Endodermal cell (in vitro differentiated cells): ENCODE results near the gene AP3S1. TPM values are rescaled to one million over a fixed set of nuclear protein-coding genes. Genes with fewer than 3 reads are reported as not detected.

Source experiments
- DNase-seq: peaks from one replicate; pipeline ENCODE4 v3.0.0-alpha.2; 2017
- H3K27ac ChIP-seq: 2 replicates; pipeline ENCODE4 v1.5.1; 2013; ENCODE audit warnings: mild to moderate bottlenecking, low read depth, low read length, moderate library complexity
- H3K27me3 ChIP-seq: 2 replicates; pipeline ENCODE4 v1.6.1; 2013; ENCODE audit warnings: mild to moderate bottlenecking, low read length, moderate library complexity; ENCODE audit not compliant: insufficient read depth, control insufficient read depth, poor library complexity, severe bottlenecking
- H3K36me3 ChIP-seq: 2 replicates; pipeline ENCODE4 v1.7.0; 2013; ENCODE audit warnings: mild to moderate bottlenecking, low read length, moderate library complexity; ENCODE audit not compliant: control insufficient read depth, insufficient read depth
- H3K4me1 ChIP-seq: one replicate; pipeline ENCODE4 v1.7.0; 2013; ENCODE audit warnings: low read length; ENCODE audit not compliant: control insufficient read depth, insufficient read depth
- H3K4me3 ChIP-seq: 2 replicates; pipeline ENCODE4 v1.5.1; 2013; ENCODE audit warnings: mild to moderate bottlenecking, low read length, moderate library complexity
- H3K9ac ChIP-seq: 2 replicates; pipeline ENCODE4 v1.6.1; 2013; ENCODE audit warnings: mild to moderate bottlenecking, low read length, moderate library complexity; ENCODE audit not compliant: poor library complexity, severe bottlenecking; ENCODE audit errors: extremely low read depth
- H3K9me3 ChIP-seq: 2 replicates; pipeline ENCODE4 v1.6.1; 2013; ENCODE audit warnings: mild to moderate bottlenecking, low read length, moderate library complexity; ENCODE audit not compliant: control insufficient read depth
- H3K27ac Mint-ChIP-seq: 2 replicates; pipeline ENCODE4 v1.8.0; 2020; ENCODE audit warnings: mixed read lengths
- H3K27me3 Mint-ChIP-seq: 2 replicates; pipeline ENCODE4 v1.8.0; 2021; ENCODE audit warnings: mild to moderate bottlenecking, mixed read lengths; ENCODE audit not compliant: insufficient read depth
- H3K36me3 Mint-ChIP-seq: 2 replicates; pipeline ENCODE4 v1.8.0; 2020; ENCODE audit warnings: low read depth, mixed read lengths
- H3K4me1 Mint-ChIP-seq: 2 replicates; pipeline ENCODE4 v1.8.0; 2020; ENCODE audit warnings: mixed read lengths
- H3K4me3 Mint-ChIP-seq: 2 replicates; pipeline ENCODE4 v1.8.0; 2020; ENCODE audit warnings: mild to moderate bottlenecking, moderate library complexity, mixed read lengths
- H3K9me3 Mint-ChIP-seq: 2 replicates; pipeline ENCODE4 v1.8.0; 2020; ENCODE audit warnings: mild to moderate bottlenecking, mixed read lengths
- CTCF ChIP-seq: fragments of 200-600 bp; sonication (generic); conservative IDR thresholded peaks from 2 replicates; pipeline ENCODE4 v1.5.0; 2021; ENCODE audit warnings: antibody characterized with exemption, mild to moderate bottlenecking
- WGBS, 2 experiments: methylation state at CpG; one replicate each; pipeline versions ENCODE4 v1.1.5 to v1.1.7; 2013; ENCODE audit warnings: missing lambda C conversion rate in 2 of 2, mixed read lengths in 1 of 2; ENCODE audit not compliant: insufficient coverage in 1 of 2, insufficient read length in 1 of 2; 5-methylcytosine and 5-hydroxymethylcytosine counted together
- total RNA-seq, 2 donors: library from RNA; stranded (reverse); fragmentation: NEBNext Ultra II Directional in 1 of 2; extraction: Animal tissue kit (Norgen Biotek cat#: 25700) in 1 of 2; gene quantifications; 2 replicates in 1 of 2; 3 replicates in 1 of 2; pipeline ENCODE4 v1.2.1, GENCODE V29; 2021

Gene AP3S1
- total RNA-seq, 2 donors from 2014 or later = 51.2 to 75.0 TPM

GRCh38 chr5:115812372-115812771 is 29.4 kb upstream of the AP3S1 start:
- Mint-ChIP-seq H3K27ac (no peak overlapping the region), H3K4me1 (peaks cover 7% of the 10 kb centered on the region)
- no peak overlapping the region for H3K27ac ChIP-seq

DNA sequence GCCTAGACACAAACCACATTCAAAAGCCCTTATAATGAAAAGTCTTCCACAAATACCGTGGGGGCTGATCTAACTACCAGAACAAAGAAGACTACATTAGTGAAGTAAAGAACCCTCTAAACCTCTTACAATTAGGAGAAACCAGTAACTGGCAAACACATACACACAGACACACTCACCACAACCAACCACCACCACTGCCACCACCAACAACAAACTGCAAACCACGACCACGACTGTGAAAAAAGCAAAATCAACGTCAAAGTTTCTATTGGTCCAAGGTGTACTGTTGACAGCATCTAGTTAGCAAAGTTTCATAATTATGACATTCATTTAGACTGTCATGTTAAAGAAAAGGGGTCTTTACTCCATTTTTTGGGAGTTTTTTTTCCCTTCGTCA is 28.0 kb upstream of the AP3S1 start:
- 89% methylated on average over 5 of the region's 5 CpGs; no CpG with 5 or more reads in 1 of the 2 experiments for WGBS, 2 experiments
- no peak overlapping the region for H3K4me3 ChIP-seq
- H3K36me3 ChIP-seq = no peaks in the 10 kb centered on the region
- Mint-ChIP-seq H3K9me3 (no peaks in the 10 kb centered on the region), H3K36me3 (no peaks in the 10 kb centered on the region), H3K4me3 (no peak overlapping the region), H3K27ac (no peak overlapping the region), H3K4me1 (peaks cover 7% of the 10 kb centered on the region), H3K27me3 (peaks cover 33% of the 10 kb centered on the region)
- no peak for DNase-seq
- no peak for TF ChIP-seq CTCF
- H3K9ac ChIP-seq = no peak overlapping the region
- no peaks in the 10 kb centered on the region for H3K9me3 ChIP-seq
- peaks cover 47% of the 10 kb centered on the region for H3K27me3 ChIP-seq
- H3K27ac ChIP-seq = no peak overlapping the region
- H3K4me1 ChIP-seq = no peaks in the 10 kb centered on the region

More at GRCh38 chr5:115812372-115812771, 29.4 kb upstream of the AP3S1 start:
- Histone ChIP-seq H3K27me3 (peaks cover 43% of the 10 kb centered on the region), H3K9ac (no peak overlapping the region), H3K36me3 (no peaks in the 10 kb centered on the region), H3K4me1 (no peaks in the 10 kb centered on the region), H3K9me3 (no peaks in the 10 kb centered on the region), H3K4me3 (no peak overlapping the region)
- no peak for DNase-seq
- Mint-ChIP-seq H3K27me3 (peaks cover 29% of the 10 kb centered on the region), H3K36me3 (peaks cover 9% of the 10 kb centered on the region), H3K9me3 (no peaks in the 10 kb centered on the region), H3K4me3 (no peak overlapping the region)
- 90% methylated on average over 1 of the region's 1 CpG; no CpG with 5 or more reads in 1 of the 2 experiments for WGBS, 2 experiments
- no peak for TF ChIP-seq CTCF

DNA sequence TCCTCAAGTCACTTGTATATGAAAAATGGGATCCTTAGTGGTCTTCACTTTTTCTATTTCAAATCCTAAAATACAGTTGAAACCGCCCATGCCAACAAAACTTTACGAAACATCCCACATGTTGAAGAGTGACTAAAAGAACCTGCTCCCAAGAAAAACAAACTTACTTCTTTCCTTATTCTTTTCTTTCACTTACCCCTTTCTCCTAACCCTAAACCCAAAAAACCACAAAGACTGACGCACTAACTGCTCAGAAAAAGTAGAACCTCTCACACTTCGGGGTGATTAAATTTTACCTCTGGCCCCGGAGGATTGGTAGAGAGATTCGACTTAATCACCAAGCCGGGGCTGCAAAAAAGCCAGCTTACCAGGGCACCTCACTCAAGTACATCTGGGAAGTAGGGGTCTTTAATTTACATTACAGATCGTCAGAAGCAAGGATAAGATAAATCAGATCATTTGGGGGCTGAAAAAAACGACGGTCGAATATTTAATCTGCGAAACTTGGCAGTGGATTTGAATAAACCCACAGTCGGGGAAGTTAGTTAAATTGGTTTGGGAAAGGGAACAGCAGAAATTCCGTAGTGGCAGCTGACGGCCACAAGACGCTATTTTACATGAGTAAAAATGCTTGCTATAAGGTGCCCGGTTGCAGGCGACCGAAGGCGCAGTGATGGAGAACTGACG is 26.6 kb upstream of the AP3S1 start:
- peaks cover 7% of the 10 kb centered on the region for H3K4me1 Mint-ChIP-seq
- no peaks in the 10 kb centered on the region for H3K36me3 Mint-ChIP-seq
- no peak overlapping the region for H3K27ac Mint-ChIP-seq
- Histone ChIP-seq H3K27ac (no peak overlapping the region), H3K9me3 (no peaks in the 10 kb centered on the region), H3K9ac (peak overlapping the region; percentile 58), H3K36me3 (no peaks in the 10 kb centered on the region), H3K27me3 (peaks cover 47% of the 10 kb centered on the region), H3K4me1 (no peaks in the 10 kb centered on the region), H3K4me3 (peak overlapping the region; percentile 93)
- TF ChIP-seq CTCF = peak; percentile 48
- WGBS, 2 experiments = 30 to 48% methylated on average over 10 to 21 of the region's 21 CpGs
- H3K27me3 Mint-ChIP-seq = peaks cover 35% of the 10 kb centered on the region
- no peak for DNase-seq
- H3K4me3 Mint-ChIP-seq = peak overlapping the region; percentile 81
- H3K9me3 Mint-ChIP-seq = no peaks in the 10 kb centered on the region
